Measurements from ENCODE around the gene GHRL. TPM values are rescaled to one million over a fixed set of nuclear protein-coding genes. Genes with fewer than 3 reads are reported as not detected.

The GHRL gene
- total RNA-seq, 1 experiment from 2014 or later, result not detected

DNA sequence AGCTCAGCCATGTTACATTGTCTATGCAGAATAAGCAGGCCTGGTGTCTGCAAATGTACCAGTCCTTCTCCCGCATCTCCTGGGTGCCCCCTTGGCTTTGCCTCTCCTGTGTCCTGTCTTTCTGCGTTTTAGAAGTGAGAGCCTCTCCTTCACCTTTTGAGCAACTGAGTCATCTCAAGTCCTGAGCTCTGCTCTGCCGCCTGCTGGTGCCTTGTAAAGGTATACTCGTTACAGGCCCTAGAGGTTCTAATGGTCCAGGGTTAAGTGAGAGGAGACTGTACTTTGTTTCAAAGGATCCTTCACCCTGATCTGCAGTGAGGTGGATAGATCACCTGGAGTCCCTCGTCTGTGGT is 12.6 kb downstream of the GHRL start:
- H3K9me3 ChIP-seq (ENCODE audit: insufficient read depth, low read depth), result no peaks in the 10 kb centered on the region
- BruUV-seq (replicated peaks), result no TSS peak
- H4K20me1 ChIP-seq (ENCODE audit: insufficient read depth), result peaks cover 16% of the 10 kb centered on the region
- H3F3A ChIP-seq (ENCODE audit: insufficient read depth, low read depth), result peaks cover 2% of the 10 kb centered on the region; the same call in 1 of the 2 replicates
- ChIA-PET CTCF (no interaction called here), POLR2A (ENCODE audit: unreplicated experiment) (no interaction called here)
- no peaks in the 10 kb centered on the region for H3K4me1 ChIP-seq (replicated peaks; ENCODE audit: insufficient read depth)
- intact Hi-C loops (cut with micrococcal nuclease; ENCODE audit: unreplicated experiment), result no loop called here
- no peak for TF ChIP-seq EZH2 (IDR thresholded peaks at IDR 0.05; ENCODE audit: low read depth)
- TF ChIP-seq, protein P1, sequence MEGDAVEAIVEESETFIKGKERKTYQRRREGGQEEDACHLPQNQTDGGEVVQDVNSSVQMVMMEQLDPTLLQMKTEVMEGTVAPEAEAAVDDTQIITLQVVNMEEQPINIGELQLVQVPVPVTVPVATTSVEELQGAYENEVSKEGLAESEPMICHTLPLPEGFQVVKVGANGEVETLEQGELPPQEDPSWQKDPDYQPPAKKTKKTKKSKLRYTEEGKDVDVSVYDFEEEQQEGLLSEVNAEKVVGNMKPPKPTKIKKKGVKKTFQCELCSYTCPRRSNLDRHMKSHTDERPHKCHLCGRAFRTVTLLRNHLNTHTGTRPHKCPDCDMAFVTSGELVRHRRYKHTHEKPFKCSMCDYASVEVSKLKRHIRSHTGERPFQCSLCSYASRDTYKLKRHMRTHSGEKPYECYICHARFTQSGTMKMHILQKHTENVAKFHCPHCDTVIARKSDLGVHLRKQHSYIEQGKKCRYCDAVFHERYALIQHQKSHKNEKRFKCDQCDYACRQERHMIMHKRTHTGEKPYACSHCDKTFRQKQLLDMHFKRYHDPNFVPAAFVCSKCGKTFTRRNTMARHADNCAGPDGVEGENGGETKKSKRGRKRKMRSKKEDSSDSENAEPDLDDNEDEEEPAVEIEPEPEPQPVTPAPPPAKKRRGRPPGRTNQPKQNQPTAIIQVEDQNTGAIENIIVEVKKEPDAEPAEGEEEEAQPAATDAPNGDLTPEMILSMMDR (conservative IDR thresholded peaks at IDR 0.05), result no peak
- no peak overlapping the region for H3K4me3 ChIP-seq
- H3K27ac ChIP-seq, result no peak overlapping the region
- peaks cover 20% of the 10 kb centered on the region for H3K36me3 ChIP-seq (ENCODE audit: low read depth)
- no peaks in the 10 kb centered on the region for H3K9me2 ChIP-seq (ENCODE audit: insufficient read depth)
- peaks cover 4% of the 10 kb centered on the region; the same call in 1 of the 2 replicates for H3K79me2 ChIP-seq (ENCODE audit: low read depth)
- H2AFZ ChIP-seq, result no peak overlapping the region
- no peak for DNase-seq
- H3K4me2 ChIP-seq, result no peak overlapping the region
- no peaks in the 10 kb centered on the region for H3K27me3 ChIP-seq (ENCODE audit: insufficient read depth, low read depth)

DNA sequence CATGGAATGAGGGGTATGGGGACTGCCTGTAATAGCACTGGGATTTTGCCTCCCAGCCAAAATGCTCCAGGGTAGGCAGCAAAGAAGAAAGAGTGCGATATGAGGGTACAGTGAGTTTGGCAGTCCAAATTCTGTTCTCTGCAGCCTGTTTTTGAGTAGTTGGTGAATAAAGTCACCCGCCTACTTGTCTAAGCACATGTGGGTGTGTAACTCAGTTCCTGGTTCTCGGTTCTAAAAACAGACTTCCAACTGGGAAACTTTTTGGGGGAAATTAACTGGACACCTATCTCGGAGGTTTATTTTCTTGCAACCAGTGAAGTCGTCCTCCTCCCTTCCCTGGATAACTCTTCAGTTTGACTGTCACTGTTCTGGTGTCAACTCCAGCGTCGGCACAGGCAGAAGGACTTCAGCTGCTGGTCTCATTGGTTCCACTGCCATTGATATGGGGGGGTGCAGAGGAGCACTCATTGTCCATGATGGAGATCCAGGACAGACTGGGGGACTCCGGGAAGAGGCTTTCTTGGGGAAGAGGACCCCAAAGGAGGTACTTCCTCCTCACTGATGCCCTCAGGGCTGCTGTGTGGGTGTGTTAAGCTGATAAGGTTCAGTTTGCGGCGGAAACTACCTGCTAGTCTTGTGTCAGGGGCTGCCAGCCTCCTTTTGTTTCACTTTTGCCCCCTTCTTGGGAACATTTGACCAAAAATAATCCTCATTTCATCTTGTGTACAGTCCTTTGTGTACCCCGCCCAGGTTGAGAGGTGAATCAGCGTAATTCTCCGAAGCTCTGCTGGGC is 13.2 kb downstream of the GHRL start:
- Histone ChIP-seq H3K36me3 (ENCODE audit: low read depth) (peaks cover 20% of the 10 kb centered on the region), H3K4me3 (no peak overlapping the region), H3K4me2 (no peak overlapping the region), H3K9me2 (ENCODE audit: insufficient read depth) (no peaks in the 10 kb centered on the region), H3K4me1 (replicated peaks; ENCODE audit: insufficient read depth) (no peaks in the 10 kb centered on the region), H4K20me1 (ENCODE audit: insufficient read depth) (peaks cover 18% of the 10 kb centered on the region), H2AFZ (no peak overlapping the region), H3K27ac (no peak overlapping the region), H3K79me2 (ENCODE audit: low read depth) (peaks cover 4% of the 10 kb centered on the region; the same call in 1 of the 2 replicates), H3F3A (ENCODE audit: insufficient read depth, low read depth) (peaks cover 2% of the 10 kb centered on the region; the same call in 1 of the 2 replicates), H3K27me3 (ENCODE audit: insufficient read depth, low read depth) (no peaks in the 10 kb centered on the region), H3K9me3 (ENCODE audit: insufficient read depth, low read depth) (no peaks in the 10 kb centered on the region)
- BruUV-seq (replicated peaks), result no TSS peak
- no peak for DNase-seq
- CTCF ChIA-PET, result no interaction called here
- TF ChIP-seq, protein P1 (conservative IDR thresholded peaks at IDR 0.05), result no peak
- no peak for TF ChIP-seq EZH2 (IDR thresholded peaks at IDR 0.05; ENCODE audit: low read depth)
- POLR2A ChIA-PET (ENCODE audit: unreplicated experiment), result no interaction called here
- intact Hi-C loops (cut with micrococcal nuclease; ENCODE audit: unreplicated experiment), result no loop called here

- TF ChIP-seq EZH2 (IDR thresholded peaks at IDR 0.05; ENCODE audit: low read depth), result no peak
- TF ChIP-seq, protein P1 (conservative IDR thresholded peaks at IDR 0.05), result no peak
- no peak overlapping the region for H3K4me3 ChIP-seq
- H3K9me2 ChIP-seq (ENCODE audit: insufficient read depth), result no peaks in the 10 kb centered on the region
- CTCF ChIA-PET, result no interaction called here
- no peak overlapping the region for H3K4me2 ChIP-seq
- intact Hi-C loops (cut with micrococcal nuclease; ENCODE audit: unreplicated experiment), result no loop called here
- H4K20me1 ChIP-seq (ENCODE audit: insufficient read depth), result peaks cover 17% of the 10 kb centered on the region
- H3K27me3 ChIP-seq (ENCODE audit: insufficient read depth, low read depth), result no peaks in the 10 kb centered on the region
- DNase-seq, result no peak
- BruUV-seq (replicated peaks), result no TSS peak
- H2AFZ ChIP-seq, result no peak overlapping the region
- peaks cover 3% of the 10 kb centered on the region; the same call in 1 of the 2 replicates for H3F3A ChIP-seq (ENCODE audit: insufficient read depth, low read depth)
- POLR2A ChIA-PET (ENCODE audit: unreplicated experiment), result no interaction called here
- H3K79me2 ChIP-seq (ENCODE audit: low read depth), result peaks cover 12% of the 10 kb centered on the region
- peaks cover 19% of the 10 kb centered on the region for H3K36me3 ChIP-seq (ENCODE audit: low read depth)
- no peaks in the 10 kb centered on the region for H3K9me3 ChIP-seq (ENCODE audit: insufficient read depth, low read depth)
- no peaks in the 10 kb centered on the region for H3K4me1 ChIP-seq (replicated peaks; ENCODE audit: insufficient read depth)
- H3K27ac ChIP-seq, result no peak overlapping the region
Measured at GRCh38 chr3:10278501-10278900, 14.2 kb downstream of the GHRL start.

Data from PC-9 (cell line).